GM12874 (cell line): ENCODE results near the gene KDR.

ENCODE experiments used
- CTCF ChIP-seq: IDR thresholded peaks from 2 replicates; pipeline ENCODE4 v1.5.1; 2011; ENCODE audit warnings: low read depth, mild to moderate bottlenecking, control low read depth, low read length, moderate library complexity; ENCODE audit not compliant: insufficient read depth

The KDR gene

GRCh38 chr4:55087913-55088260 lies 37.5 kb downstream of the KDR start:
- no peak for TF ChIP-seq CTCF

GRCh38 chr4:55087009-55087912 lies 38.1 kb downstream of the KDR start:
- no peak for TF ChIP-seq CTCF

GRCh38 chr4:55086578-55086977 lies 38.8 kb downstream of the KDR start:
- no peak for TF ChIP-seq CTCF

- no peak for TF ChIP-seq CTCF
These were observed 41.7 kb downstream of the KDR start for GRCh38 chr4:55083735-55084134.

- no peak for TF ChIP-seq CTCF
These were observed 42.6 kb downstream of the KDR start for GRCh38 chr4:55082756-55083155.

GRCh38 chr4:55080174-55080865 lies 45.1 kb downstream of the KDR start:
- no peak for TF ChIP-seq CTCF

GRCh38 chr4:55079451-55080173 lies 45.8 kb downstream of the KDR start:
- TF ChIP-seq CTCF = no peak
